Fibroblast of villous mesenchyme (primary cell): Measurements from ENCODE around the gene ATP2B2. TPM values are rescaled to one million over a fixed set of nuclear protein-coding genes. Genes with fewer than 3 reads are reported as not detected.

Experiments
- DNase-seq: peaks from one replicate; pipeline ENCODE4 v3.0.0-alpha.2; 2010; ENCODE audit warnings: low read depth
- H3K4me3 ChIP-seq: 2 replicates; pipeline ENCODE4 v1.5.1; 2011; ENCODE audit warnings: low read depth, mild to moderate bottlenecking, low read length
- total RNA-seq: library from RNA; depleted of rRNA; stranded (reverse); fragments of >200 nt; gene quantifications from 2 replicates; pipeline ENCODE4 v1.2.3, GENCODE V29; 2012
- TF ChIP-seq, protein P1 (sequence below): IDR thresholded peaks from 2 replicates; pipeline ENCODE4 v1.5.1; 2012; ENCODE audit warnings: low read depth, mild to moderate bottlenecking, low read length; ENCODE audit not compliant: insufficient read depth

The ATP2B2 gene
- total RNA-seq, 1 donor = not detected

DNA sequence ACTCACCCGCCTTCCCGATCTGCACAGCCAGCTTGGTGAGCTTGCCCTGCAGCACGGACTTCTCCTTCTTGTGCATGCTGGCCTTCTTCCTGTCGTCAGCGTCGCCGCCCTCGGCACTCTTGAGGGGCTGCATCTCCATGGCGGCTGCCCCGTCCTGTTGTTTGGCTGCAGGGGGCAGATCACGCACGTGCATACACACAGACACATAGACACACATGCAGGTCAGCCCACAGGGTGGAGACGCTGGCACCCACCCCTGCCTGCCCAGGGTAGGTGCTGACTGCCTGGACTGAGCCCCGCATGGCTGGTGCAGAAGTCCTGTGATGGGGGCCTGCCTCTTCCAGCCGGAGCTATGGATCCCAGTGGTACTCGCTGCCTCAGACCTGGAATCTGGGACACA lies 127.1 kb downstream of the ATP2B2 start:
- no peak for DNase-seq
- TF ChIP-seq, protein P1, sequence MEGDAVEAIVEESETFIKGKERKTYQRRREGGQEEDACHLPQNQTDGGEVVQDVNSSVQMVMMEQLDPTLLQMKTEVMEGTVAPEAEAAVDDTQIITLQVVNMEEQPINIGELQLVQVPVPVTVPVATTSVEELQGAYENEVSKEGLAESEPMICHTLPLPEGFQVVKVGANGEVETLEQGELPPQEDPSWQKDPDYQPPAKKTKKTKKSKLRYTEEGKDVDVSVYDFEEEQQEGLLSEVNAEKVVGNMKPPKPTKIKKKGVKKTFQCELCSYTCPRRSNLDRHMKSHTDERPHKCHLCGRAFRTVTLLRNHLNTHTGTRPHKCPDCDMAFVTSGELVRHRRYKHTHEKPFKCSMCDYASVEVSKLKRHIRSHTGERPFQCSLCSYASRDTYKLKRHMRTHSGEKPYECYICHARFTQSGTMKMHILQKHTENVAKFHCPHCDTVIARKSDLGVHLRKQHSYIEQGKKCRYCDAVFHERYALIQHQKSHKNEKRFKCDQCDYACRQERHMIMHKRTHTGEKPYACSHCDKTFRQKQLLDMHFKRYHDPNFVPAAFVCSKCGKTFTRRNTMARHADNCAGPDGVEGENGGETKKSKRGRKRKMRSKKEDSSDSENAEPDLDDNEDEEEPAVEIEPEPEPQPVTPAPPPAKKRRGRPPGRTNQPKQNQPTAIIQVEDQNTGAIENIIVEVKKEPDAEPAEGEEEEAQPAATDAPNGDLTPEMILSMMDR = no peak

DNA sequence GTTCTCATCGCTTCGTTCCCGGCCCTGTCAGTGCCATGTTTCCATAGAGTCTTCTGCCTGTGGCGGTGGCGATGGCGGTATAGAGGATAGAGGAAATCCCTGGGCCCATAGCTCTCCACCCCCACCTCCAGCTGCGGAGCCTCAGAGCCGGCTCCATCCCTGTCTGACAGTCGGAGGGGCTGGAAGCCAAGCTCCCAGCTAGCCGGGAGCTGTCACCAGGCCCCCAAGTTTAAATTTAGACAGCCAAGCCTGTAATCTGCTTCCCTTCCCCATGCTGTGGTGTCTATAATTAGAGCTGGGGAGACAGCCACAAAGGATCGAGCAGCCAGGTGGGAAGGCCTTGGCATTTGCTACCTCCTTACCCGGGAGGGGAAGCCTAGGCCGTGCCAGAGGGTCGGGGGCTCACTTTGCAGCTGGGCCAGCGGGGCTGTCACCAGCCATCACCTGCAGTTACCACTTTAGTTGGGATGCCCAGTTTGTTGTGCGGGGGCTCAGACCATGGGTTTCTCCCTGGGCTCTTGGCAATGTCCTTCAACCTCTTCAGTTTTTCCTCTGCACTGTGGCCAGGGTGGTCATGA lies 128.1 kb downstream of the ATP2B2 start:
- no peak for DNase-seq
- TF ChIP-seq, protein P1 = no peak
- H3K4me3 ChIP-seq = no peak overlapping the region

More for the DNA sequence above, 127.1 kb downstream of the ATP2B2 start:
- no peak overlapping the region for H3K4me3 ChIP-seq

- TF ChIP-seq, protein P1 = no peak
- H3K4me3 ChIP-seq = no peak overlapping the region
- DNase-seq = no peak
Measured at GRCh38 chr3:10376353-10376752, 129.0 kb downstream of the ATP2B2 start.

- DNase-seq = no peak
- TF ChIP-seq, protein P1 = no peak
- no peak overlapping the region for H3K4me3 ChIP-seq
Measured at GRCh38 chr3:10375296-10376053, 129.9 kb downstream of the ATP2B2 start.

DNA sequence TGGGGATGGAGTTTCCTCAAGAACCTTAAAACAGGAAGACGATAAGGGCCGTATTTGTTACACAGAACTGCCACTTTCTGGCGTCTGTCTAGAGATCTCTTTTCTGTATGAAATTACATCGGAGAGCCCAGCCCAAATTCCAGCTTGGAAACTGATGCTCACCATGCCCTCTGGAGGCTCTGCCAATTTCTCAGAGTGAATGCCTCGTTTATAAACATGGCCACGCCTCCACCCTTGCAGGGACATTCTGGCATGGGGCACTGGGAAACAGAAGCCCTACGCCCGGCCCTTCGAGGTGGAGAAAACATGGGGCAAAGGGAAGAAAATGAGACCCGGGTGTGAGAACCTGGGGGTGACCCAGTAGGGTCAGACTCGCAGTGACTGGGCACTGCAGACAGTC lies 131.1 kb downstream of the ATP2B2 start:
- no peak for DNase-seq
- no peak overlapping the region for H3K4me3 ChIP-seq
- TF ChIP-seq, protein P1 = no peak

- peak; percentile 76 for DNase-seq
- H3K4me3 ChIP-seq = no peak overlapping the region
- TF ChIP-seq, protein P1 = no peak
Measured at GRCh38 chr3:10373686-10374261, 131.6 kb downstream of the ATP2B2 start.
